GM12878 (cell line): Measurements from ENCODE around the gene SDHC. TPM values are rescaled to one million over a fixed set of nuclear protein-coding genes. Genes with fewer than 3 reads are reported as not detected.

Experiments used
- ATF7 ChIP-seq: fragments of 450-650 bp; IDR thresholded peaks from 2 replicates; pipeline ENCODE4 v1.6.1; 2016; ENCODE audit warnings: low read depth, mild to moderate bottlenecking
- IKZF1 ChIP-seq: fragments of 450-650 bp; conservative IDR thresholded peaks from 2 replicates; pipeline ENCODE4 v1.6.1; 2017; ENCODE audit warnings: antibody characterized with exemption, mild to moderate bottlenecking
- IRF5 ChIP-seq: fragments of 450-650 bp; IDR thresholded peaks from 2 replicates; pipeline ENCODE4 v1.6.1; 2017; ENCODE audit warnings: borderline replicate concordance
- PAX5 ChIP-seq: IDR thresholded peaks from 2 replicates; pipeline ENCODE4 v1.6.1; 2011; ENCODE audit warnings: low read depth, low read length, borderline replicate concordance
- PRDM15 ChIP-seq: fragments of 450-650 bp; formaldehyde crosslinking; IDR thresholded peaks from 2 replicates; pipeline ENCODE4 v1.4.0; 2020; ENCODE audit warnings: mild to moderate bottlenecking, moderate library complexity
- SKIL ChIP-seq: fragments of 450-650 bp; IDR thresholded peaks from 2 replicates; pipeline ENCODE4 v1.6.1; 2017; ENCODE audit warnings: mild to moderate bottlenecking, low read depth, inconsistent platforms; ENCODE audit not compliant: poor library complexity, severe bottlenecking
- SP1 ChIP-seq: IDR thresholded peaks from one replicate; pipeline ENCODE4 v1.6.1; 2011; ENCODE audit warnings: low read depth, low read length
- TCF12 ChIP-seq: IDR thresholded peaks from 2 replicates; pipeline ENCODE4 v1.6.1; 2011; ENCODE audit warnings: low read depth, mild to moderate bottlenecking, low read length
- ZBTB4 ChIP-seq: fragments of 450-650 bp; formaldehyde crosslinking; IDR thresholded peaks from 2 replicates; pipeline ENCODE4 v1.4.0; 2022; ENCODE audit warnings: mild to moderate bottlenecking, moderate library complexity
- ZNF274 ChIP-seq: IDR thresholded peaks from one replicate; pipeline ENCODE4 v1.8.0; 2011; ENCODE audit not compliant: insufficient read length, insufficient read depth
- ZNF687 ChIP-seq: fragments of 450-650 bp; IDR thresholded peaks from 2 replicates; pipeline ENCODE4 v1.6.1; 2017; ENCODE audit warnings: mild to moderate bottlenecking, moderate library complexity
- ZSCAN29 ChIP-seq: fragments of 450-650 bp; IDR thresholded peaks from 2 replicates; pipeline ENCODE4 v1.6.1; 2017; ENCODE audit warnings: mild to moderate bottlenecking, moderate library complexity
- polyA plus RNA-seq, 11 experiments: library from polyadenylated mRNA; depleted of rRNA in 4 of 11; unstranded in 6 of 11; stranded (reverse) in 5 of 11; fragments of >200 nt; fragmentation: Nextera tagmentation in 4 of 11; fragmentation: Illumina TruSeq in 1 of 11; extraction: Ambion mirVana in 4 of 11; extraction: Trizol in 1 of 11; gene quantifications; 1 replicate in 1 of 11; 2 replicates in 10 of 11; pipeline versions ENCODE4 v1.2.1 to v1.2.3, GENCODE V29; 2011 to 2016; ENCODE audit warnings: inconsistent platforms in 2 of 11, missing spikeins in 2 of 11, low read depth in 1 of 11
- total RNA-seq, 4 experiments: library from RNA; depleted of rRNA in 3 of 4; stranded (reverse); fragments of >200 nt in 3 of 4; fragmentation: Illumina TruSeq in 1 of 4; extraction: Trizol in 1 of 4; gene quantifications; 2 replicates each; pipeline versions ENCODE4 v1.2.1 to v1.2.3, GENCODE V29; 2013 to 2021

The SDHC gene
- total and polyA plus RNA-seq, 10 of the 15 experiments (the other 5 are each of a cell fraction or from before 2014, with no cell fraction given) = 18.4 to 340 (median 178) TPM

GRCh38 chr1:161314201-161314981 is at the start of gene SDHC (continued):
- TF ChIP-seq ZNF687 (peak; percentile 75; the same call in 1 of the 2 replicates), ZBTB4 (CRISPR knock-in tag) (no peak), SP1 (peak; percentile 48), ATF7 (no peak; the same call in 1 of the 2 replicates), ZSCAN29 (no peak), PAX5 (peak; percentile 28; the same call in 1 of the 2 replicates), IKZF1 (peak; percentile 16; the same call in 1 of the 2 replicates), ZNF274 (no peak), TCF12 (no peak), SKIL (no peak), PRDM15 (CRISPR knock-in tag) (no peak), IRF5 (no peak)
